C4-2B (cell line): Measurements from ENCODE around the gene ETV5.

Source experiments
- ZFX ChIP-seq: fragments of 450-650 bp; IDR thresholded peaks from 2 replicates; pipeline ENCODE4 v1.6.1; 2017
- TF ChIP-seq, protein P1 (sequence below): fragments of 450-650 bp; conservative IDR thresholded peaks from 2 replicates; pipeline ENCODE4 v1.5.1; 2017; ENCODE audit warnings: mild to moderate bottlenecking

DNA sequence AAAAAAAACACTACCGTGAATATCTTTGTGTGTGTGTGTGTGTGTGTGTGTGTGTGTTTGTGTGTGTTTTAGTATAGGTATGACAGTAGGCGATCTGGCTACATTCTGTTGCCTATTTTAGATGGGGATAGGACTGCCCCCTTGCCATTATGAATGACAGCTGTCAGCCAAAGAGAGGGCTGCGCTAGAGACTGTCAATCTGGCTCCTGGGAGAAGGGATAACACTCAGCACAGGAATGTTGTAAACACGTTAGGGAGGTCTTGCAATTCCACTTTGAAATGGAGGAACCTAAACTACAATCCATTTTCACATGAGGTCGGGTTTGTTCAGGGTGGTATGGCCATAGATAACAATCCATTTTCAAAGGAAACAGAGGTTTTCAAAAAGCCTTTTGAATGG lies 14.1 kb upstream of the ETV5 start:
- TF ChIP-seq, protein P1, sequence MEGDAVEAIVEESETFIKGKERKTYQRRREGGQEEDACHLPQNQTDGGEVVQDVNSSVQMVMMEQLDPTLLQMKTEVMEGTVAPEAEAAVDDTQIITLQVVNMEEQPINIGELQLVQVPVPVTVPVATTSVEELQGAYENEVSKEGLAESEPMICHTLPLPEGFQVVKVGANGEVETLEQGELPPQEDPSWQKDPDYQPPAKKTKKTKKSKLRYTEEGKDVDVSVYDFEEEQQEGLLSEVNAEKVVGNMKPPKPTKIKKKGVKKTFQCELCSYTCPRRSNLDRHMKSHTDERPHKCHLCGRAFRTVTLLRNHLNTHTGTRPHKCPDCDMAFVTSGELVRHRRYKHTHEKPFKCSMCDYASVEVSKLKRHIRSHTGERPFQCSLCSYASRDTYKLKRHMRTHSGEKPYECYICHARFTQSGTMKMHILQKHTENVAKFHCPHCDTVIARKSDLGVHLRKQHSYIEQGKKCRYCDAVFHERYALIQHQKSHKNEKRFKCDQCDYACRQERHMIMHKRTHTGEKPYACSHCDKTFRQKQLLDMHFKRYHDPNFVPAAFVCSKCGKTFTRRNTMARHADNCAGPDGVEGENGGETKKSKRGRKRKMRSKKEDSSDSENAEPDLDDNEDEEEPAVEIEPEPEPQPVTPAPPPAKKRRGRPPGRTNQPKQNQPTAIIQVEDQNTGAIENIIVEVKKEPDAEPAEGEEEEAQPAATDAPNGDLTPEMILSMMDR = no peak
- no peak for TF ChIP-seq ZFX
